H1 (cell line): ENCODE measurements around the gene SLC38A2. TPM values are rescaled to one million over a fixed set of nuclear protein-coding genes. Genes with fewer than 3 reads are reported as not detected.

Experiments
- CTCF ChIA-PET: fragments of 300-600 bp; sonication (Branson Sonifier 250); formaldehyde crosslinking; loops from one replicate; lab custom pipeline; 2021; ENCODE audit not compliant: partially characterized antibody; lab: Charles Lee
- POLR2A ChIA-PET: fragments of 300-600 bp; sonication (Branson Sonifier 250); formaldehyde crosslinking; loops from one replicate; lab custom pipeline; 2021; ENCODE audit warnings: inconsistent platforms; ENCODE audit not compliant: partially characterized antibody; lab: Charles Lee
- DNase-seq, 2 experiments: peaks; one replicate each; pipeline versions ENCODE4 v3.0.0 to v3.0.0-alpha.2; 2010 to 2022; ENCODE audit warnings: low spot score in 2 of 2, low read depth in 1 of 2, mixed read lengths in 1 of 2
- FAIRE-seq: peaks from 2 replicates; lab custom pipeline; 2011; peaks lifted over from hg19 to GRCh38; lab: Jason Lieb, UNC
- H2AFZ ChIP-seq: 2 replicates; pipeline ENCODE4 v1.8.1; 2012; ENCODE audit warnings: low read length, inconsistent platforms
- H2AK5ac ChIP-seq: 2 replicates; pipeline ENCODE4 v1.6.1; 2013; ENCODE audit warnings: low read depth, low read length
- H2BK120ac ChIP-seq: replicated peaks from 2 replicates; pipeline ENCODE3; 2013; ENCODE audit warnings: low read depth, low read length, inconsistent platforms
- H2BK12ac ChIP-seq: 2 replicates; pipeline ENCODE4 v1.6.1; 2013; ENCODE audit warnings: low read depth, low read length
- H2BK15ac ChIP-seq: 2 replicates; pipeline ENCODE4 v1.6.1; 2013; ENCODE audit warnings: low read length
- H2BK20ac ChIP-seq: 2 replicates; pipeline ENCODE4 v1.6.1; 2013; ENCODE audit warnings: low read length
- H2BK5ac ChIP-seq: 2 replicates; pipeline ENCODE4 v1.6.1; 2013; ENCODE audit warnings: low read depth, low read length
- H3K14ac ChIP-seq: 2 replicates; pipeline ENCODE4 v1.6.1; 2013; ENCODE audit warnings: inconsistent platforms; ENCODE audit not compliant: insufficient read length
- H3K18ac ChIP-seq: 2 replicates; pipeline ENCODE4 v1.6.1; 2013; ENCODE audit warnings: low read length; ENCODE audit errors: extremely low read depth
- H3K23ac ChIP-seq: 2 replicates; pipeline ENCODE4 v1.6.1; 2013; ENCODE audit warnings: inconsistent platforms; ENCODE audit not compliant: insufficient read length
- H3K23me2 ChIP-seq: 2 replicates; pipeline ENCODE4 v1.6.1; 2013; ENCODE audit warnings: low read depth, low read length
- H3K27ac ChIP-seq: 2 replicates; pipeline ENCODE4 v1.6.1; 2011; ENCODE audit warnings: low read depth, low read length, inconsistent platforms
- H3K27me3 ChIP-seq, 4 experiments: replicated peaks in 1 of 4; 1 replicate in 1 of 4; 2 replicates in 3 of 4; pipeline versions ENCODE4 v1.6.1 to v1.8.1; 2011 to 2013; ENCODE audit warnings: low read length in 3 of 4, mild to moderate bottlenecking in 3 of 4, inconsistent platforms in 2 of 4, mixed read lengths in 2 of 4, moderate library complexity in 1 of 4; ENCODE audit not compliant: control insufficient read depth in 3 of 4, insufficient read depth in 3 of 4; ENCODE audit errors: extremely low read depth in 1 of 4
- H3K36me3 ChIP-seq, 4 experiments: 2 replicates each; pipeline versions ENCODE4 v1.6.1 to v1.8.1; 2011 to 2013; ENCODE audit warnings: mild to moderate bottlenecking in 4 of 4, low read length in 3 of 4, moderate library complexity in 2 of 4, control low read depth in 1 of 4, inconsistent platforms in 1 of 4; ENCODE audit not compliant: insufficient read depth in 4 of 4, control insufficient read depth in 2 of 4
- H3K4ac ChIP-seq: replicated peaks from 2 replicates; pipeline ENCODE3; 2013; ENCODE audit warnings: low read length, low read depth, mixed read lengths, inconsistent platforms; ENCODE audit not compliant: insufficient read length
- H3K4me1 ChIP-seq, 4 experiments: replicated peaks in 1 of 4; 1 replicate in 1 of 4; 2 replicates in 3 of 4; pipeline versions ENCODE4 v1.6.1 to v1.8.1; 2011 to 2013; ENCODE audit warnings: low read length in 3 of 4, inconsistent platforms in 2 of 4, mixed read lengths in 1 of 4; ENCODE audit not compliant: insufficient read depth in 4 of 4, control insufficient read depth in 3 of 4
- H3K4me2 ChIP-seq, 2 experiments: 2 replicates each; pipeline versions ENCODE4 v1.6.1 to v1.8.1; 2011 to 2013; ENCODE audit warnings: low read depth in 2 of 2, low read length in 2 of 2, control low read depth in 1 of 2, inconsistent platforms in 1 of 2, mild to moderate bottlenecking in 1 of 2; ENCODE audit not compliant: insufficient read depth in 1 of 2
- H3K4me3 ChIP-seq, 4 experiments: fragments of 200-600, 300-600 bp in 1 of 4; sonication (generic), shearing (Covaris generic), sonication (Bioruptor Twin) in 1 of 4; 2 replicates each; pipeline versions ENCODE4 v1.5.1 to v1.8.1; 2011 to 2016; ENCODE audit warnings: low read length in 4 of 4, low read depth in 3 of 4, control low read depth in 2 of 4, inconsistent platforms in 2 of 4, mild to moderate bottlenecking in 2 of 4, mixed read lengths in 1 of 4, moderate library complexity in 1 of 4; ENCODE audit not compliant: insufficient read depth in 2 of 4; ENCODE audit errors: extremely low read depth in 1 of 4
- H3K56ac ChIP-seq: replicated peaks from 2 replicates; pipeline ENCODE3; 2013; ENCODE audit warnings: low read depth, mild to moderate bottlenecking, mixed read lengths, low read length, inconsistent platforms; ENCODE audit not compliant: insufficient read length
- H3K79me1 ChIP-seq: 2 replicates; pipeline ENCODE4 v1.6.1; 2013; ENCODE audit warnings: low read depth, low read length, control low read depth
- H3K79me2 ChIP-seq, 2 experiments: 2 replicates each; pipeline versions ENCODE4 v1.6.1 to v1.8.1; 2012 to 2013; ENCODE audit warnings: low read length in 2 of 2, mild to moderate bottlenecking in 2 of 2, inconsistent platforms in 1 of 2; ENCODE audit not compliant: insufficient read depth in 2 of 2, control insufficient read depth in 1 of 2
- H3K9ac ChIP-seq, 4 experiments: replicated peaks in 1 of 4; 1 replicate in 1 of 4; 2 replicates in 3 of 4; pipeline versions ENCODE4 v1.6.1 to v1.8.1; 2011 to 2013; ENCODE audit warnings: low read depth in 3 of 4, low read length in 3 of 4, control low read depth in 2 of 4, mild to moderate bottlenecking in 2 of 4, moderate library complexity in 2 of 4, inconsistent platforms in 1 of 4; ENCODE audit errors: extremely low read depth in 1 of 4
- H3K9me3 ChIP-seq, 2 experiments: 2 replicates each; pipeline versions ENCODE4 v1.6.1 to v1.8.1; 2012 to 2013; ENCODE audit warnings: mild to moderate bottlenecking in 2 of 2, moderate library complexity in 2 of 2, control low read depth in 1 of 2, inconsistent platforms in 1 of 2, low read depth in 1 of 2, low read length in 1 of 2, mixed read lengths in 1 of 2; ENCODE audit not compliant: insufficient read depth in 2 of 2
- H4K20me1 ChIP-seq, 2 experiments: replicated peaks in 1 of 2; 2 replicates each; pipeline versions ENCODE3 to v1.8.1; 2011 to 2013; ENCODE audit warnings: inconsistent platforms in 2 of 2, low read length in 2 of 2, mild to moderate bottlenecking in 1 of 2; ENCODE audit not compliant: insufficient read depth in 2 of 2, control insufficient read depth in 1 of 2
- H4K5ac ChIP-seq: 2 replicates; pipeline ENCODE4 v1.6.1; 2013; ENCODE audit warnings: low read length, low read depth, mixed read lengths, inconsistent platforms; ENCODE audit not compliant: insufficient read length
- H4K8ac ChIP-seq: 2 replicates; pipeline ENCODE4 v1.8.0; 2013; ENCODE audit warnings: mild to moderate bottlenecking, moderate library complexity, low read length, inconsistent platforms; ENCODE audit not compliant: insufficient read depth; ENCODE audit errors: extremely low read depth
- H4K91ac ChIP-seq: replicated peaks from 2 replicates; pipeline ENCODE3; 2013; ENCODE audit warnings: low read length, mixed read lengths, inconsistent platforms; ENCODE audit not compliant: insufficient read length
- BACH1 ChIP-seq: IDR thresholded peaks from 2 replicates; pipeline ENCODE4 v1.6.1; 2012; ENCODE audit warnings: low read length, improper control_type of control experiment
- CTBP2 ChIP-seq: IDR thresholded peaks from 2 replicates; pipeline ENCODE4 v1.7.0; 2011; ENCODE audit warnings: borderline replicate concordance, mild to moderate bottlenecking, moderate library complexity, mixed read lengths, low read length; ENCODE audit not compliant: insufficient read depth, insufficient read length
- EZH2 ChIP-seq: fragments of 200-600 bp; sonication (generic); IDR thresholded peaks from 2 replicates; pipeline ENCODE4 v1.7.1; 2012; ENCODE audit warnings: low read depth, mild to moderate bottlenecking, moderate library complexity, low read length, inconsistent platforms; ENCODE audit not compliant: severe bottlenecking
- GTF2F1 ChIP-seq: IDR thresholded peaks from 2 replicates; pipeline ENCODE4 v1.6.1; 2012; ENCODE audit warnings: low read depth, low read length, improper control_type of control experiment, borderline replicate concordance
- RFX5 ChIP-seq: IDR thresholded peaks from 2 replicates; pipeline ENCODE4 v1.6.1; 2011; ENCODE audit warnings: low read depth, low read length, improper control_type of control experiment, borderline replicate concordance
- SIN3A ChIP-seq, 2 experiments: IDR thresholded peaks in 1 of 2; conservative IDR thresholded peaks in 1 of 2; 2 replicates each; pipeline ENCODE4 v1.6.1; 2011 to 2012; ENCODE audit warnings: low read length in 2 of 2, improper control_type of control experiment in 1 of 2, low read depth in 1 of 2, mild to moderate bottlenecking in 1 of 2
- SP1 ChIP-seq: IDR thresholded peaks from 2 replicates; pipeline ENCODE4 v1.6.1; 2011; ENCODE audit warnings: low read depth, low read length
- SP2 ChIP-seq: IDR thresholded peaks from 2 replicates; pipeline ENCODE4 v1.6.1; 2012; ENCODE audit warnings: mild to moderate bottlenecking, low read length, inconsistent platforms
- SP4 ChIP-seq: IDR thresholded peaks from 2 replicates; pipeline ENCODE4 v1.6.1; 2012; ENCODE audit warnings: low read length, inconsistent platforms
- TCF12 ChIP-seq: IDR thresholded peaks from 2 replicates; pipeline ENCODE4 v1.6.1; 2011; ENCODE audit warnings: low read depth, mild to moderate bottlenecking, low read length
- TEAD4 ChIP-seq: IDR thresholded peaks from 2 replicates; pipeline ENCODE4 v1.6.1; 2012; ENCODE audit warnings: low read depth, low read length, inconsistent platforms, mixed read lengths
- WGBS, 2 experiments: shearing (Covaris generic) in 1 of 2; methylation state at CpG; one replicate each; pipeline versions ENCODE4 v1.1.6 to v1.1.7; 2013 to 2015; ENCODE audit warnings: low lambda C conversion rate in 2 of 2, mixed read lengths in 2 of 2, inconsistent platforms in 1 of 2, low coverage in 1 of 2, missing lambda C conversion rate in 1 of 2; ENCODE audit not compliant: insufficient replicate concordance in 2 of 2, insufficient coverage in 1 of 2, insufficient read length in 1 of 2; ENCODE audit errors: extremely low coverage in 1 of 2, missing lambda C conversion rate in 1 of 2; 5-methylcytosine and 5-hydroxymethylcytosine counted together
- polyA plus RNA-seq, 7 experiments: library from polyadenylated mRNA; depleted of rRNA in 3 of 7; stranded (reverse) in 5 of 7; unstranded in 2 of 7; fragments of >200 nt in 5 of 7; fragments of 200-250 nt in 2 of 7; gene quantifications; 1 replicate in 5 of 7; 2 replicates in 1 of 7; 4 replicates in 1 of 7; pipeline versions ENCODE4 v1.2.1 to v1.2.3, GENCODE V29; 2011 to 2013; ENCODE audit warnings: missing spikeins in 2 of 7, mixed read lengths in 2 of 7
- total RNA-seq: library from RNA; stranded (reverse); fragmentation: NEBNext Ultra II Directional; extraction: Animal tissue kit (Norgen Biotek cat#: 25700); gene quantifications from 2 replicates; pipeline ENCODE4 v1.2.1, GENCODE V29; 2021

Gene SLC38A2
- total and polyA plus RNA-seq, 2 of the 8 experiments (the other 6 are each of a cell fraction or from before 2014, with no cell fraction given) = 163 to 684 TPM

DNA sequence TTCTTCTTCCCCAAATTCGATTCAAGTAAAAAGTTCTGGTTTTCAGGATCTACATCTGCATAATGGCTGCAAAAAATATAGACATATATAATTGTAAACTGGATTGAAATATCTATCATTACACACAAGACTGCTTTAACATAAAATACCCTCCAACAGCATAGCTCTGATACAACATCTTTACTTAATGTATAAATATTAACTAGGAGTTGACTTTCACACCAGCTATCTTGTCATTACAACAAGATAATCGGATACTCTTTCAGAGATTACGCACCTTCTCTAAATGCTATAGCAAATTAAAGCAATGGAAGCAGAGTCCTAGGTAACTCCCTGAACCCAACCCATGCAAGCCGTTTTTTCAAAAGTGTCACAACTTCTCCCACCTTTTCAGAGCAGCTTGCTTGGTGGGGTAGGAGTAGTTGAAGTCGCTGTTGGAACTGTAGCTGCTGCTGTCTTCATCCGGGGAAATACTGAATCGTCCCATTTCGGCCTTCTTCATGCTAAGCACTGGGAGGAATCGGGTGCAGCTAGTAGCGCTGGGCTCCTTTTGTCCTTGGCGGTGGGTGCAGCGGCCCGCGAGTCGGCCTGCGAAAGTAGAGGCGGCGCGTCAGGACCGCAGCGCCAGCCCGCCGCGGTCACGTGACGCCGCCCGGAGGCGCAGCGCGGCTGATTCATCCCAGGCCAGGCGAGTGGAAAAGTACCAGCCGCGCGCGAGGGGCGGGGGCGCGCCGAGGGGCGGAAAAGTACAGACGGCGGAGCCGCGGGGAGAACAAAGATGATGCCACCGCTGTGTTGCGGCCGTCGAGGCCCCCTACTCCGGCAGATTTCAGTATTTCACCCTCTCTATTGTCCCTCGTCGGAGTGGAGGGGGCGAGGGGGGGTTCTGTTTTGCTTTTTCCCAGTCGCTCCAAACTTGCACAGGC lies 1.5 kb downstream of the SLC38A2 start:
- Histone ChIP-seq H3K9ac (peak overlapping the region; percentile 85 to 98 (median 95)), H3K18ac (peak overlapping the region; percentile 94), H2AK5ac (peak overlapping the region; percentile 59), H3K4me1 (peaks cover 7 to 15% (median 8%) of the 10 kb centered on the region in 4 experiments; a peak in 6 of 7 replicates), H3K4ac (peak overlapping the region; percentile 88), H3K9me3 (no peaks in the 10 kb centered on the region), H3K4me3 (peak overlapping the region; percentile 87 to 99 (median 88)), H3K23ac (no peak overlapping the region), H3K36me3 (peaks cover 30 to 56% (median 51%) of the 10 kb centered on the region in 4 experiments), H3K27me3 (no peaks in the 10 kb centered on the region), H3K27ac (peak overlapping the region; percentile 93), H2BK20ac (no peak overlapping the region), H3K4me2 (peak overlapping the region; percentile 59 to 82), H2AFZ (no peak overlapping the region), H2BK15ac (no peak overlapping the region), H4K20me1 (peaks cover 38 to 43% of the 10 kb centered on the region in 2 experiments), H4K8ac (peak overlapping the region; percentile 97; the same call in 1 of the 2 replicates), H3K23me2 (peaks cover 13% of the 10 kb centered on the region; the same call in 1 of the 2 replicates), H4K5ac (peak overlapping the region; percentile 89), H2BK120ac (peak overlapping the region; percentile 71), H3K79me2 (peaks cover 29 to 63% of the 10 kb centered on the region in 2 experiments), H3K79me1 (0 out of 2 replicates have a peak, but pooled peaks cover 2% of the 10 kb centered on the region), H3K56ac (peak overlapping the region; percentile 85), H2BK5ac (peak overlapping the region; percentile 90), H4K91ac (peak overlapping the region; percentile 81), H2BK12ac (no peak overlapping the region; the same call in 1 of the 2 replicates), H3K14ac (peak overlapping the region; percentile 32)
- WGBS, 2 experiments = 1% methylated on average over 53 of the region's 54 CpGs; no CpG with 5 or more reads in 1 of the 2 experiments
- no peak for FAIRE-seq
- CTCF ChIA-PET = interaction anchor here (0.7 to 2.0 kb wide), 2 partner anchors 291 to 307 kb away, joined by 4 to 8 read pairs; no protein-coding TSS in a partner anchor
- POLR2A ChIA-PET = interaction anchor here (0.6 to 12.8 kb wide), 27 partner anchors 8 to 594 kb away, joined by 3 to 263 read pairs (median 6); partner anchors contain the start of gene SLC38A1
- DNase-seq = peak in 1 of 2 experiments; percentile 90
- TF ChIP-seq GTF2F1 (no peak; the same call in 1 of the 2 replicates), SP2 (no peak), SP4 (no peak), SP1 (peak; percentile 78), EZH2 (no peak), TCF12 (no peak), RFX5 (no peak), CTBP2 (no peak), TEAD4 (no peak), BACH1 (peak; percentile 42; the same call in 1 of the 2 replicates), SIN3A (conservative IDR thresholded peaks at IDR 0.05 in 1 of 2, IDR thresholded peaks at IDR 0.05 in 1 of 2; ENCODE audit: low read depth in 1 of 2, low read length in 2 of 2) (peak; percentile 53 to 81; a peak in 2 of 4 replicates)
